ENCODE data around the gene ADSL.
A peak's percentile ranks its signal among the peaks of the same experiment; 100 is the strongest.

The ADSL gene

DNA sequence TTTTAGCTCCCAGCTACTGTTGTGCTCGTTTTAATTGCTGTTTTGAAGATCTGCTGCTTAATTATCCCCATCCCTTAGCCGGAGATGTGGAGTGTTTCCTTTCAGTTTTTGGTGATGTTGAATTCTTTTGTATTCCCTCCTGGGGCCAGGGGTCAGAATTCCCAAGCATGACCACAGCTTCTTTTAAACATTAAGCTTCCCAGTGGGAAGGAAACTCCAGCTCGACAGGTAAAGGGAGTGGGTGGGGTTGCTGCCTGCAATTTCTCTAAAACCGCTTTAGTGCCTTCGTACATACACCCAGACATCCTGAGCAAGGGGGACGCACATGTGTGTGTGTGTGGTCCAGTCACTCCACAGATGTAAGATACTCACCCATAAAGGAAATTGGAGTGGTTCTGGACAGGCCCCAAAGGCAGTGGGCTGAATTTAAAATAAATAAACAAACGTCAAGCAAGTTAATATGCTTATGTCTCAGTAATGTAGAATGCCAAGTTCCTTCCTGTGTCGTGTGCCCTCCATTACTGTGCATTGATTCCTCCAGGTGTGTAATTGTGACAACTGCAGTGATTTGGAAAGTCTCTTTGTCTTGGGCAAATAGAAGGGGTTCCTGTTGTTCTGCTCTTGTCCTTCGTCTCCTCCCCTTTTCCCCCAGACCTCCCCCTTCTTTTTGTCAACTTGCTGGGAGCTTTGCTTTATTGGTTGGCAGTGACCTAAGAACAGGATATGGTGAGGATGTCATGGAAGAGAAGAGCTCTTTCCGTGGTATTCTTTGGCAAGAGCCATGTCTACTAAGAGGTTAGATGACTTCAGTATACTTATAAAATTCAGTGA is 19.2 kb upstream of the ADSL start:
- FAIRE-seq (no peak), DNase-seq (ENCODE audit: low spot score) (no peak)

DNA sequence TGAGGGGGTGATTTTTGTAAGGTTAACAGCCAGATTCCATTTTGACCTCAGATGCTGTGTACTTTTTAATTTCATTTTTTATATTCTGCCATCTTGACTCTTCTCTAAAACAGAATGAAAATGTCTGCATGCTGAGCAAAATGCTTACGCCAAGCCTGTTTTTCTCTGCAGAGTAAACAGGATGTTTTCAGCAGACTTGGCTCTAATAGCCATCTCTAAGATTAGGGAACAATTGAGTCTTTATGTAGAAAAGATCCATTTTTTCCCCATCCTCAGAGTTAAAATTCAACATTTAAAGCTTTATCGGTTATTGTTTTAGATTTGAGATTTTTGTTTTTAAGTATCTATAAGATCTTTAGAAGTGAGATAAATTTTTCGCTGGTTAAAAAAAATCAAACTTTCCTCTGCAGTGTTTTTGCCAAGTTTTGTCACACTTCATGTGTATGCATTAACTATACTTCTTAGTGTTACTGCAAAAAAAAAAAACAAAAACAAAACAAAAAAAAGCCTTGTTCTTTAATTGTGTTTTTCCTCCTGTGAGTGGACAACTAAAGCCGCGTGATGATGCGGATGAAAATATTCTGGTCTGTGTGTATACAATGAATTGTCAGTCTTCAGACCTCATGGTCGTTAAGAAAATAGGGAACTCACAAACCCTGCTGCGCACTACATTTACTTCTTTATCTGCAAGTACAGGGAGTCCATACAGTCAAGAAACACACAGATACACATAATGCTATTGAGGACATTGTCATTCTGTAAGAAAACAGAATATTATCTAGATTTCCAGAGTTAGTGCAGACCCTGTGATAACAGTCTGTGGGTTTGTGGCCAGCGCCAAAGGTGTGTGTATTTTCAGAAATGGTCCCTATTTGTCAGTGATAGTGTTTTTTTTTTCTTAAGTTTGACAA is 17.5 kb upstream of the ADSL start:
- DNase-seq (ENCODE audit: low spot score) (no peak), FAIRE-seq (no peak)

DNA sequence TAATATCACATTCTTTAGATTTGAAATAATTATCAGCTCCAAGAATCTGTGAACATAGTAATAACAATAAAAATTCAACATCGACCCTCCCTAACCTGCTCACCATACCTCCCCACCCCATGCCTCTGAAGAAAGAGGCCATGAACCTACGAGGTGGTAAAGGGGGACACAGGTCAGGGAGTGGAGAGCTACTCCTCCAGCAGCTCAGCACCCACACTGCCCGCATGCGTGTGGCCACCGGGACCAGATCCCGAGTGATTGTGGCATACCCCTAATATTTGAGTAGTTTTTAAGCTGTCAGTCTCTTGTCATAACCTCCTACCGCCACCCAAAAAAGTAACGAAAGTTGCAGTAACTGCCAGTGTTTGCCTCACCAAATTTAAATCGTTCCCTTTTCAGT is 16.8 kb upstream of the ADSL start:
- DNase-seq (ENCODE audit: low spot score) = no peak
- FAIRE-seq = no peak

DNA sequence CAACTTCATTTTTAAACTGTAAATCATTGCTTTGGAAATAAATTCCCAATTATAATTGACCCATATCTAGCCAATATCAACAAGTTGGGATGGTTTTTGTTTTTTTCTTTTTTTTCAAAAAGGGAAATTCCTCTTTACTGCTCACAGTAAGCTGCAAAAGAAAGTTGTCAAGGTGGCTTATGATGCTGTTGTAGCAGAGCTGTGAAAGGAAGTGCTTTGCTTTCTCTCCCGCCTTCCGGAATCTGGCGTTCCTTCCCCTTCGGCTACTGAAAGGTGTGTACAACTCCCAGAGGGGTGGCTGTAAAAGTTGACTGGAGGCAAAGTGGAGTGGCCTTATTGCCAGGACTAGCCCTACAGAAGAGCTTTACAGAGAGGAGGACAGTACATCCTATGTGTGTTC is 16.2 kb upstream of the ADSL start:
- no peak for DNase-seq (ENCODE audit: low spot score)
- FAIRE-seq = no peak

DNA sequence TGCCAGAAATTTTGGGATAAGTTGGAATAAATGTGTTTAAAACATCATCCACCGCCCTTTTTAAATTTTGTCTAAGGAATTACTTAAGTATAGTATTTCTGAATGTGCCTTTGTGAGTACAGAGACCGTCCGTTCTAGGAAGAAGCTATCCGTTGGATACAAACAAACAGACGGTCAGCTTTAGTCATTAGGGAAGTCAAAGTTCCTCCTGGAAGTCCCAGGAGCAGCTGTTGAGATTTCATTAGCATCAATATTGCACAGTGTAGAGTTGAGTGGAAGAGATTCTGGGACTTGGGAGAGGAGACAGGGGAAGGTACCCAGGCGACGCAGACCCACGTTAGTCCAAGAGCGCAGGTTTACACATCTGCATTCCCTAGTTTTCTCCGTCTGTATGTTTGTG is 15.7 kb upstream of the ADSL start:
- DNase-seq (ENCODE audit: low spot score) (no peak), FAIRE-seq (no peak)

DNA sequence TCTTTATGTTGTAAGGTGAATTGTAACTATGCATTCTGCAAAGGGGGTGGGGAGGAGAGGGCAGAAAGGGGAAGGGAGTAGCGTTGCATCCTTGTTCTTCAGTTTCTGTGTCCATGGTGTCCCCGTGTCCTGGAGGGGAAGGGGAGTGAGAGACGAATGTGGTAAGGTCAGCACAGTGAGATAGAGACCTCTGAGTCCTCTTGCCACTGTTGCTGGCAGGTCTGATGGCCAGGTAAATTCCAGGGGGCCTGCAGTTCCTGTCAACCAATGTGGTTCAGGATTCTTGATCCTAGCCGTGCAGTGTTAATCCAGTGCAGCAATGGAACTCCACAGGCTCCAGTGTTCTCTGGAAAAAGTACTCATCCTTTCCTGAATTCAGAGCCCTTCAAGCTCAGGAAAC is 14.6 kb upstream of the ADSL start:
- DNase-seq (ENCODE audit: low spot score) (no peak), FAIRE-seq (no peak)

DNA sequence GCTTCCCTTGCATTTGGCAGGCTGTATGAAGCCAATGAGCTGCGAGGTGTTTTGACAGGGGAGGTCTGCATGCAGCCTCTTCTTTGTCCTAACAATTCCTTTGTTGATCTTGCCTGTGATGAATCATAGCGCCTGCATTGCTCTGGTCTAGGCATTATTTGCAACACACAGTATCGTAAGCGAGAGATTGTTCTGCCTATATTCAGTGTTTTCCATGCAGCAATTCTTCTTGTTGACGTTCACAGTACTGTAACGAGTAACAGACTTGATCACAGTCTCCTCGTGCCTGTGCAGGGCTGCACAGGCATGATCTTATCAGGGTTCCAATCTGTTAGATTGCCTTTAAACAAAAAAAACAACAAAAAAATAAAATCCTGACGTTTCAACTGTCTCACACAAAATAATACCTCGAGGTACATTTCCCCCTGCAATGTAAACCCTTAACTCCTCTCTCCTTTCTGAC is 13.9 kb upstream of the ADSL start:
- DNase-seq (ENCODE audit: low spot score) (no peak), FAIRE-seq (no peak)

DNA sequence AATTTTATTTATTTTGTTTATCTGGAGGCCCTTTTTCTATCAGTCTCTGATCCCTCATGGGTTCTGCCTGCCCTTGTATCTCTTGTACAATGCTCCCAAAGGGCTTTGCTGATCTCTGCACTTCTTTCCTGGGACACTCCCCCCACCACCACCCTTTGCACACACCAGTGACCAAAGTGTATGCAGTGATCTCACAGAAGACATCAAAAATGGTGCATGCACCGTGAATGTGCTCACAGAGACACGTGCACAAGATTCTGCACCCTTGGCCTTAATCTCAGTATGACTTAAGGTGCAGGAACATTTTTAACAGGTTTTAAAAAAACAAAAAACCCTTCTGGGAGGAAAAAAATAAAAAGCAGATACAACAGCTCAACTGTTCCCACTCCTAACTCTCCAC is 12.2 kb upstream of the ADSL start:
- FAIRE-seq (no peak), DNase-seq (ENCODE audit: low spot score) (no peak)

DNA sequence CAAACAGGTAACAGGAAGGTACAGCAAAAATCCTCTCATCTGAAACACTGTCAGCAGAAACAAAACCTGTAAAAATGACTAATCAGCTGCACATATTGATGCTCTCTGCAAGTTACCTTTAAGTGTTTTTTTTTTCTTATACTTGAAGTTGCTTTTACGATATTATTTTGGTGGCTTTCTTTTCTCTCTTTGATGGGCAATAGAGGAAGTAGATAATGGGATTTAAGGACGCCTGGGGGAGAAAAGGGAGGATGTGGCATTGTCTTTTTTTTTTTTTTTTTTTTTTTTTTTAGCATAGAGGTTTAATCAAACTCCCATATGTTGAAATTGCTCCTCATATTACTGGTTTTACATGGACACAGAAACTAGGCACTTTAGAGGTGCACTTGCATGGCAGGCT is 11.4 kb upstream of the ADSL start:
- FAIRE-seq = no peak

DNA sequence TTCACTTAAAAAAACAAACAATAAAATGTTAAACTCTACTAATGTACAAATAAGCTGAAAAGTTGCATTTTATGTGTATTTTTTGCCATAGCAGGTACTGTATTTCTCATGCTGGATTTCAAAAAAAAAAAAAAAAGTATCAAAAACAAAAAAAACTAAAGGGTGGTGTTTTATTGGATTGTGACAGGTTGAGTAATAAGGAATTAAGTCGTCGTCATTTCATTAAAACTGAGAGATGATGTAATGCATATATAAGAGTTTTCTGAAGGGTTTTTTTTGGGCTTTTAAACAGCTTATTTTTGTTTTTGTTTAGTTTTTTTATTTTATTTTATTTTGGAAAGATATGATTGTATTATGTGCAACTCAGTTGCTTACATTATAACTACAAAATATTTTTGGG is 10.9 kb upstream of the ADSL start:
- FAIRE-seq = no peak

More for the DNA sequence above, 11.4 kb upstream of the ADSL start:
- no peak for DNase-seq (ENCODE audit: low spot score)

DNA sequence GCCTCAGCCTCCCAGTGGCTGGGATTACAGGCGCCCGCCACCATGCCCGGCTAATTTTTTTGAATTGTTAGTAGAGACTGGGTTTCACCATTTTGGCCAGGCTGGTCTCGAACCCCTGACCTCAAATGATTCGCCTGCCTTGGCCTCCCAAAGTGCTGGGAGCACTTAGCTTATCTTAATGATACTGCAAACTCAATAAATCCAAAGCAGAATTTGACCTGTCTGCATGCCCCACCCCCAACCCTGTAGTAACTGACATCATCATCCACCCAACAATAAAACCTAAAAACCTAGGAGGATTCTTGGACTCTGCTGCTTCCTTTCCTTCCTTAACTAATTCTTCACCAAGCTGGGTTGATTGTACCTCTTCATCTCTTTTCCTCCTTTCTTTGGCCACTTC is 6.3 kb upstream of the ADSL start:
- DNase-seq (ENCODE audit: low spot score) (no peak), FAIRE-seq (no peak)

More for the DNA sequence above, 10.9 kb upstream of the ADSL start:
- no peak for DNase-seq (ENCODE audit: low spot score)

DNA sequence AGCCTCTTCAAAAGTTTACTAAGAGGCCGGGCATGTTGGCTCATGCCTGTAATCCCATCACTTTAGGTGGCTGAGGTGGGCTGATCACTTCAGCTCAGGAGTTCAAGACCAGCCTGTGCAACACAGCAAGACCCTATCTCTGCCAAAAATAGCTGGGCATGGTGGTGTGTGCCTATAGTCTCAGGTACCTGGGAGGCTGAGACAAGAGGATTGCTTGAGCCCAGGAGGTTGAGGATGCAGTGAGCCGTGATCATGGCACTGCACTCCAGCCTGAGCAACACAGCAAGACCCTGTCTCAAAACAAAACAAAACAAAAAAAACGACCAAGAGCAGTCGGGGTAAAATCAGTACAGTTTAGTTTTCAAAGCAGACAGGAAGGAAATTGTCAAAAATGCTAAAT is 4.7 kb upstream of the ADSL start:
- no peak for DNase-seq (ENCODE audit: low spot score)
- FAIRE-seq = peak; percentile 42

DNA sequence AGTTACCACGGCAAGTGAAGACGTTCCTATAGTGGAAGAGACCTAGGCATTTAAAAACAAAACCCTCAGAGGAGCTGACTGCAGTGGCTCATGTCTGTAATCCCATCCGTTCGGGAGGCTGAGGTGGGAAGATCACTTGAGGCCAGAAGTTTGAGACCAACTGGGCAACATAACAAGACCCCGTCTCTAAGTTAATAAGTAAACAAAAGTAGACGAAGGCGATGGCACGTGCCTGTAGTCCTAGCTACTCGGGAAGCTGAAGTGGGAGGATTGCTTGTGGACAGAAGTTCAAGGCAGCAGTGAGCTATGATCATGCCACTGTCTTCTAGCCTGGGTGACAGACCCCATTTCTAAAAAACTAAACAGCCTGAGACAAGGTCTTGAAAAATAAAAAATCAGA is 3.8 kb upstream of the ADSL start:
- FAIRE-seq (no peak), DNase-seq (ENCODE audit: low spot score) (no peak)

DNA sequence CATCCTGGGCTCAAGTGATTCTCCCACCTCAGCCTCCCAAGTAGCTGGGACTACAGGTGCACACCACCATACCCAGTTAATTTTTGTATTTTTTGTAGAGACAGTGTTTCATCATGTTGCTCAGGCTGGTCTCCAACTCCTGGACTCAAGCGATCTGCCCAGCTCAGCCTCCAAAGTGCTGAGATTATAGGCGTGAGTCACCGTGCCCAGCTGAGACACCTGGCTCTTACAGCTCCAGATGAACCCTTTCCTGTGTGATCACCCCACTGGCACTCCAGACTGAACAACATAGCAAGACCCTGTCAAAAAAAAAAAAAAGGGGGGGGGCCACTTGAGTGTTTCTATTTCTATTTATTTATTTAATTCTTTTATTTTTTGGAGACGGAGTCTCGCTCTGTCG is 1.0 kb upstream of the ADSL start:
- DNase-seq (ENCODE audit: low spot score) = peak; percentile 36

DNA sequence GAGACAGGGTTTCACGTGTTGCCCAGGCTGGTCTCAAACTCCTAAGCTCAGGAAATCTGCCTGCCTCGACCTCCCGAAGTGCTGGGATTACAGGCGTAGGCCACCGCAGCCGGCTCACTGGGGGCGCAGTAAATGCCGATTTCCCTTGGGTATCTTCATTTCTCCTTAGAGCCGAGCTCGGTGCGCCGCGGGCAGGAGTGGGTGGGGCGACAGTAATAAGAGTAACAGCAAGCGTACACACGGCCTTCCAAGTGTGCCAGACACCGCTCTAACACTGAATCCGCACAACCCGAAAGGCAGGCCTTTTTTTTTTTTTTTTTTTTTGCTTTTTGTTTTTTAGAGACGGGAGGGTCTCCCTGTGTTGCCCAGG is 500 bp upstream of the ADSL start:
- FAIRE-seq = no peak
- DNase-seq (ENCODE audit: low spot score) = peak; percentile 42

More for the DNA sequence above, 1.0 kb upstream of the ADSL start:
- FAIRE-seq = no peak

DNA sequence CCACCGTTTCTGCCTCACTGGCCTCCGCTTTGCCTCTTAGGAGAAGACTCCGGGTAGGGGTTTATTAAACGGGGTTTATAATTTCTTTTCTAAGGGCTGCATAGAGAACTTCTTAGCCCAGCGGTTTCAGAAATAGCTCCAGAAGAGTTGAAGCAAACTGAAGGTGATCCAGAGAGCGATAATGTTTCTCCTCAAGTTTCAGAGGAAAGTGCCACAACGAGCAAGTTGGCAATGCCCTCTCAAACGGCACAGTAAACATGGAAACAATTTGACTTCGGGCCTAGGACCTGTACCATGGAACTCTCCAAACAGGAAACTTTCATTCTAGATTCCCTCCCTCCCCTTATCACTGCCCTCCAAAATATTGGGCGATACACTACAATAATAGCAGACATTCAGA is 1.0 kb downstream of the ADSL start:
- DNase-seq (ENCODE audit: low spot score) = no peak
- no peak for FAIRE-seq

DNA sequence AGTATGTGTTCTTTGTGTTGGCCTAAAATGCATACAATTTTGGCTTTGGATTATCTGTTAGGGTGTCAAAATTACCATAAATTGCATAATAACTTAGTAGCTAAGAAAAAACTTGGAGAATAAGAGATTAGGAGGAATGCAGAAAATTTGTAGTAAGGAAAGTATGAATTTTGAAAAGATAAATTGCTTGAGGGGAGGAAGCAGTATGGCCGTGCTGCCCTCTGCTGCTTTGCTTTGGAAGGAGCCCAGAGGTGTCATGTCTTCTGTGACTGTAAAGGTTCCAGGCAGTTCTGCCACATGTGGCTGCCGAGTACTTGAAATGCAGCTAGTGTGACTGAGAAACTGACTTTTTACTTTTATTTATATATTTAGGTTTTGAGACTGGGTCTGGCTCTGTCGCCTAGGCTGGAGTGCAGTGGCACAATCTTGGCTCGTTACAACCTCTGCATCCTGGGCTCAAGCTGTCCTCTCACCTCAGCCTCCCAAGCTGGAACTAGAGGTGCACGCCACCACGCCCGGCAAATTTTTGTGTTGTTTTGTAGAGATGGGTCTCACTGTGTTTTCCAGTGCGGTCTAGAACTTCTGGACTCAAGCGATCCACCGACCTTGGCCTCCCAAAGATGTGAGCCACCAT is 1.8 kb downstream of the ADSL start:
- FAIRE-seq (no peak), DNase-seq (ENCODE audit: low spot score) (peak; percentile 65)

DNA sequence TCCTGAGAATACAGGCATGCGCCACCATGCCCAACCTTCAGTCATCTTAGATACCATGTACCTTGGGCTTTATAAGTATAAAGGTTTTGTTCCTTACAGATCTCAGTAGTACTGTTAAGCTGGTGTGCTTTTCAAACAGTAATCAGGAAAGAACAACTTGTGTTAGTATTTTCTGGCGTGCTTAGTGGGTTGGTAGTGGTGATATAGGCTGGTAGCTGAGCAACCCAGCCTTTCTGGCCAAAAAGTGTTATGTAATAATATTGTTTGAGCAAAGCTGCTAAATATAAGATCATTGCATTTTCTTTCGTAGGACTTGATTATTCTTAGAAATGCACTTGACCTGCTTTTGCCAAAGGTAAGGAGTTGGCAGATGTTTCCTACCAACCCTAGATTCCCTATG is 6.5 kb downstream of the ADSL start:
- FAIRE-seq (no peak), DNase-seq (ENCODE audit: low spot score) (no peak)

DNA sequence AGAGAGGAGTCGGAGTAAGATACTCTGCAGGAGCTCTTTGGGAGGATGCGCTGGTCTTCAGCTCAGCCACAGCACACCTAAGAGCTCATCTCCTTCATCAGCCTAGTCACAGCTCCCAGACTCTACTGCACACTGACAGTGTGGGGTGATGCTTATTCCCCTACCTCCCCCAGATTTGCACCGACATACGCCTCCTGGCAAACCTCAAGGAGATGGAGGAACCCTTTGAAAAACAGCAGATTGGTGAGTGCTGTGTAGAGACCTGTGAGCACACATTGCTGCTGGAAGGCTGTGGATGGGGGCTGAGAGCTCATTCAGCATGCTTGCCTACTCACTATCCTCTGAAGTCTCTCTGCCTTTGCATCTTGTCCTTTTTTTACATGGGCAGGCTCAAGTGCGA is 14.8 kb downstream of the ADSL start:
- DNase-seq (ENCODE audit: low spot score) = no peak
- no peak for FAIRE-seq

DNA sequence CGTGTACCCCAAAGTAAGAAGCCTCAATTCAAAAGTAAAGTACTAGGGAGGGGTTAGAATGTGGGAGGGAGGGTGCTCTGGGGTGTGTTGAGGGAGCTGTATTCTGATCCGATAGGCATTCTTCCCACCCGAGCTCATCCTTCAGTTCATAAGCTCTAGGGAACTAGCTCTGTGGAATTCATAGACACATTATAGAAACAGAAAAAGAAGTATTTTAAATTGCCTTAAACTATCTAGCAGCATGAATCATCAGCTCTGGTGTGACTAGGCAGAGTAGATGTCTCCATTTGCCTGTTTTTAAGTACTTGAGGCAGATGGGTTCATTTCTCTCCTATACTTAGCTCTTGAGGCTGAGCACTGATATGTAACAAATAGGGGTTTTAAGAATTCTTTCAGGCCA is 16.8 kb downstream of the ADSL start:
- DNase-seq (ENCODE audit: low spot score) = no peak

DNA sequence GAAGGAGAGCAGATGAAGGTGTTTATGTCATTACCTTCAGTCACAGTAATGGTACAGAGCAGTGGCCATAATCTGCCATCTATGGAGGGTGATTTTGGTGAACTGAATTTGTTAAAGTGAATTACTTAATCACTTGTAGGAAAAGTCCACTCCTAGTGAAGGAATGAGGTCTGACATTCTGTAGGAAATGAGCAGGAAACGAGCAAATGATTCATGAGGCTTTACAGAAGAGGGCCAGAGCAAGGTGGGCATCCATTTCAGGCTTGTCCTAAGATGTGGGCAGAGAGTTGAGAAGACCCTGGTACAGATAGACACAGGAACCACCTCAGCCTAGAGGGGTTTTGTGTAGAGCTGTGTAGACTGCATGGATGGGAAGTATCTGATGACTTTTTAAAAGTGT is 18.1 kb downstream of the ADSL start:
- FAIRE-seq (no peak), DNase-seq (ENCODE audit: low spot score) (no peak)

More for the DNA sequence above, 16.8 kb downstream of the ADSL start:
- FAIRE-seq = no peak

DNA sequence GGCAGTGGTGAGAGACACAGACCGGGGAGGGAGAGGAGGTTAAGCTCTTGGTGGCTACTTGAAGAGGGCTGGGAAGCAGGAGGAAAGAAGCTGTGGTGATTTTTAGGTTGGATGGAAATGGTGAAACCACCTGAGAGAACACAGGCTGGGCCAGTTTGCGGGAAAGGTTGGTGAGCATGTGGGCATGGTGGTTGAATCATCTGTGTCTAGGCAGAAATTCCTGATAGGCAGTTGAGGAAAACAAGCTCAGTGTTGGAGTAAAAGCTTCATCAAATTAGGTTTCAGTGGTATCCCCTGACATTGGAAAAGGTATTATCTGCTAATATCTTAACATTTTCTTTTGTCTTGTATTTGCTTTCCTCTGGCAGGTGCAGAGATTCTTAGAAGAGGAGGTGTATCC is 19.8 kb downstream of the ADSL start:
- FAIRE-seq = no peak
- DNase-seq (ENCODE audit: low spot score) = no peak

Measured in urothelium cell line (cell line).